ENCODE measurements around the gene DTNB.

Gene DTNB

DNA sequence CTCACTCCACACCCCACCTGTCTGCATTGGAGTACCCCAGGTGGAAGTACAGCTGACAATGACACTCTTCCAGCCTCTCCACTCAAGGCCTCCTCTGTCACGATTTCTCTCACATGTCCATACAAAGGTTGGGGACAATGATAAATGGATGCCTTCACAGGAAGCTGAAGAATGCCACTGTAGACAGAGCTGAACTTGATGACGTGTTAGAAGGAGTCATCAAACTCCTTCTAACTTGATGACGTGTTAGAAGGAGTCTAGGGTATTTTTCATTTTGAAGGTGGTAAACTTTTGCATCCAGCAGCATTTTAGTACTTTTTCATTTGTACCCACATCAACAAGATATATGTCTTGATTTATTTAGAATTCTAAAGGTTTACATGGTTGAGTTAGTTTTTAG lies 168.2 kb downstream of the DTNB start:
- no peaks in the 10 kb centered on the region for H3K4me1 Mint-ChIP-seq
- no peak overlapping the region for H3K27ac Mint-ChIP-seq
- no peaks in the 10 kb centered on the region for H3K9me3 Mint-ChIP-seq
- no peak for ATAC-seq
- peaks cover 6% of the 10 kb centered on the region for H3K36me3 Mint-ChIP-seq
- H3K27me3 Mint-ChIP-seq: no peaks in the 10 kb centered on the region
- no peak overlapping the region for H3K4me3 Mint-ChIP-seq

DNA sequence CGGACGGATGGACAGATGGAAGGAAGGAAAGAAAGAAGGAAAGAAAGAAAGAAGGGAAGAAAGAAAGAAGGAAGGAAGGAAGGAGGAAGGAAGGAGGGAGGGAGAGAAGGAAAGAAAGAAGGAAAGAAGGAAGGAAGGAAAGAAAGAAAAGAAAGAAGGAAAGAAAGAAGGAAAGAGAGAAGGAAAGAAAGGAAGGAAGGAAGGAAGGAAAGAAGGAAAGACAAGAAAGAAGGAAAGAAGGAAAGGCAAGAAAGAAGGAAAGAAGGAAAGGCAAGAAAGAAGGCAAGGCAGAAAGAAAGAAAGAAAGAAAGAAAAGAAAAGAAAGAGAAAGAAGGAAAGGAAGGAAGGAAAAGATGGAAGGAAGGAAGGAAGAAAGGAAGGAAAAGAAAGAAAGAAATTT lies 169.1 kb downstream of the DTNB start:
- Mint-ChIP-seq H3K36me3 (peaks cover 6% of the 10 kb centered on the region), H3K9me3 (no peaks in the 10 kb centered on the region), H3K27ac (no peak overlapping the region), H3K4me3 (no peak overlapping the region), H3K27me3 (no peaks in the 10 kb centered on the region), H3K4me1 (no peaks in the 10 kb centered on the region)
- ATAC-seq: no peak

DNA sequence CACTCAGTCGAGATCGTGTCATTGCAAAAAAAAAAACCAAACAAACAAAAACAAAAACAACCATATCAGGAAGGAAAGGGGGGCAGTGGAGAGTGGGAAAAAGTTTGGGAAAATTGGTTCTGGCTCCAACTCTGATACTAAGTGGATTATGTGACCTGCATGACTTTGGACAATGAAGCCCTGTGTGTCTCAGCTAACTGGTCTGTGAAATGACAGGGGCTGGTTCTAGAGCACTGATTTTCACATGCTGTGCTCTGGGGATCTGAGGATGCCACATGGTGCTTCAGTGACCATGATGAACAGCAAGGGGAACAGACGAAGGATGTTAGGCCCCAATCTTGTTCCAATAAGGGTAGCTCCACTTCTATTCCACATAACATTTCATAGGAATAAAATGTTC lies 174.2 kb downstream of the DTNB start:
- Mint-ChIP-seq H3K4me1 (peaks cover 16% of the 10 kb centered on the region), H3K9me3 (no peaks in the 10 kb centered on the region), H3K4me3 (no peak overlapping the region), H3K36me3 (peaks cover 5% of the 10 kb centered on the region), H3K27me3 (no peaks in the 10 kb centered on the region), H3K27ac (no peak overlapping the region)
- ATAC-seq: no peak

DNA sequence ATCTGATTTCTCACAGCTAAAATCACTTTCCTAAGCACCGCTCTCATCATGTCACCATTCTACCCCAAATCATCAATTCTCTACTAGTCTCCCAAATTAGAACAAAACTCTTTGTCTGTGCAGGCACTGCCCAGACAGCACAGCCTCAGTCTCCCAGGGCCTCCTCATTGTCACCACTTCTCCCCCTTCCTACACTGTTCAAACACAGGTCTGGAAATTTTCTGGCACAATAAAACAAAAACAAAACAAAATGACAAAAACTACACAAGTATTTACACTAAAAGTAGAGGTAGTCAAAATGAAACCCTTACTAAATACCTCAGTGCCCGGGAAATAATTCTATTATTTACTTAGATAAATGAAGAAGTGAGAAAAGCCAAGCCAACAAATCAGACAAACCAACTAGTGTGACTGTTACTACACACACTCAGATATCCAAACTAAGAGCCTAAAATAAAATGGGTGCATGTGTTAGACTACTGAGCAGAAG lies 175.4 kb downstream of the DTNB start:
- Mint-ChIP-seq H3K9me3 (no peaks in the 10 kb centered on the region), H3K4me1 (peaks cover 16% of the 10 kb centered on the region), H3K4me3 (peak overlapping the region; percentile 16), H3K27me3 (no peaks in the 10 kb centered on the region), H3K27ac (peak overlapping the region; percentile 72), H3K36me3 (peaks cover 5% of the 10 kb centered on the region)
- peak; percentile 75 for ATAC-seq

DNA sequence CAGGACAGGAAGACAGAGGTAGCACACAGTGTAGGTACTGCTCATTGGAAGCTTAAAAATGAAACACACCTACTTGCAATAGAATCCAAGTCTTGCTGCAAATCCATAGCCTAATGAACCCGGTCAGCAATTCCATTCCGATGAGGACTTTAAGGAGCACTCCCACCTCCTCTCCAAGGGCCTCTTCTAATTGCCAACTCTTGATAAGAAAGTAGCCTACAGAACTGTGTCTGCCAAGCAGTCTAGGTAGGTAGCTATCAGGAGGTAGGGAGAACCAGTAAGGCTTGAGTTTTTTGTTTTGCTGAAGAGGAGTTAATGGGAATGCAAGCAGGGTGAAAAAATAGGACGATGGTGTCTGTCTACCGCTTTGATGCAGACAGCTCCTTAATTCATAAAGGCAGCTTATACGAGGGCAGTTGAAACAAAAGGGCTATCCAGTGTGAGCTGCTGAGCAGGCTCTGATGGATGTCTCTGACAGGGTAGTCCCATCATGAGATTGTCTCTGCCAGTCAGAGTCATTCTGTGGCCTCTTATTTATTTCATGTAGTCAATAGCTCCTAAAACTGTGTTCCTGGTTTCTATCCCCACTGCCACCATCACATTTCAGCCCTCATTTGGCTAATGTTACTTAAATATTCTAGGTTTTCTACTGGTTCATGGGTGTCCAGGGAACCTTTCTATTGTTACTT lies 176.0 kb downstream of the DTNB start:
- no peak overlapping the region for H3K4me3 Mint-ChIP-seq

DNA sequence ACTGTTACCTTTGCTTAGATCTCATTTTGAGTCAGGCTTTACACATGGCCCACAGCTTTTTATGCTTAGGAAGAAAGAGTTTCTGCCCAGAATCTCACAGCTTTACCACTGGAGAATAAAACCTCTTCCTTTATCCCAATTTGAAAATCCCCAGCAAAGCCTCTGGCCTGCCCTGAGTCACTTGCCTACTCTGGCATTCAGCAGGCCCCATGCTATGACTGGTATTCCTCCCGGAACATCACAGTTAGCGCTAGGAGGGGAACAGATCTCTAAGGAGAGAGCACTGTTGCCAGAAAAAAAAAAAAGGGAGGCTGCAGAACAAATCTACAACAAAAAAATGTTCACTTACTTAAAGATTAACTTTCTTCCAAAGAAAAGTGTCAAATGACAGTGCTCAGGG lies 178.8 kb downstream of the DTNB start:
- ATAC-seq: no peak
- Mint-ChIP-seq H3K36me3 (peaks cover 5% of the 10 kb centered on the region), H3K27ac (no peak overlapping the region), H3K4me3 (no peak overlapping the region), H3K27me3 (no peaks in the 10 kb centered on the region), H3K9me3 (no peaks in the 10 kb centered on the region), H3K4me1 (peaks cover 16% of the 10 kb centered on the region)

More for the DNA sequence above, 176.0 kb downstream of the DTNB start:
- Mint-ChIP-seq H3K27me3 (no peaks in the 10 kb centered on the region), H3K36me3 (peaks cover 5% of the 10 kb centered on the region), H3K27ac (peak overlapping the region; percentile 72), H3K9me3 (no peaks in the 10 kb centered on the region), H3K4me1 (peaks cover 16% of the 10 kb centered on the region)
- no peak for ATAC-seq

DNA sequence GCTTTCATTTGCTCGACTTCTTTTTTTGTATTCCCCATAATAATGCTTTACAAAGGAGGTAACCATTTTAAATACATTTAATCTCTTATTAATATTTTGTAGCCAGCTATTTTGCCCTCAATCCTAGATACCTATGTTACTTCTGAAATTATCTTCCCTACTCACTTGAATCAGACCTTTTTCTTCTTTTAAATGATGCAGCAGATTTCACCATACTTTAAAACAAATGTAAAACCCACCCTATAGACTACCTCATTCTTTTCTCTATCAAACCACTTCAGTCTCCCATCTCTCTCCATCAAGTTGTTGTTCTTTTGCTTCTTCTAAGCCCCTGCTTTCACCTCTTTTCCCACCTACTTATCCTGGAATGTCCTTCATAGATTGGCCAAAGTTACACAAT lies 180.2 kb downstream of the DTNB start:
- Mint-ChIP-seq H3K27ac (no peak overlapping the region), H3K4me1 (peaks cover 7% of the 10 kb centered on the region), H3K4me3 (no peak overlapping the region), H3K9me3 (no peaks in the 10 kb centered on the region), H3K27me3 (no peaks in the 10 kb centered on the region), H3K36me3 (peaks cover 6% of the 10 kb centered on the region)
- no peak for ATAC-seq

DNA sequence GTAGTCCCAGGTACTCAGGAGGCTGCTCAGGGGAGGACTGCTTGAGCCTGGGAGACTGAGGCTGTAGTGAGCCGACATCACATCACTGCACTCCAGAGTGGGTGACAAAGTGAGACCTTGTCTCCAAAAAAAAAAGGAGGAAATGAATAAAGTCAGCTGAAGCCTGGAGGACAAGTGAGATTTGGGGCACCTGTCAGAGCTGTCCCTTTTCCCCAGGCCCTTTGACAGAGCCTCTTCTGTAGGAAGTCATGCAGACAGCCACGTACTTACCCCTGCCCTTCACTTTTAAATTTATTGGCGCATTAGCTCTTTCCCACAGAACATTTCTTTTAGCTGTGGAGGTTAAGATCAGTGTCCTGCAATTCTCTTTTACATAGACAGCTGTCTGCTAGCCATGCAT lies 180.7 kb downstream of the DTNB start:
- ATAC-seq: no peak
- H3K27ac Mint-ChIP-seq: no peak overlapping the region
- no peaks in the 10 kb centered on the region for H3K9me3 Mint-ChIP-seq
- peaks cover 8% of the 10 kb centered on the region for H3K36me3 Mint-ChIP-seq
- H3K4me1 Mint-ChIP-seq: peaks cover 2% of the 10 kb centered on the region
- no peak overlapping the region for H3K4me3 Mint-ChIP-seq
- H3K27me3 Mint-ChIP-seq: no peaks in the 10 kb centered on the region

DNA sequence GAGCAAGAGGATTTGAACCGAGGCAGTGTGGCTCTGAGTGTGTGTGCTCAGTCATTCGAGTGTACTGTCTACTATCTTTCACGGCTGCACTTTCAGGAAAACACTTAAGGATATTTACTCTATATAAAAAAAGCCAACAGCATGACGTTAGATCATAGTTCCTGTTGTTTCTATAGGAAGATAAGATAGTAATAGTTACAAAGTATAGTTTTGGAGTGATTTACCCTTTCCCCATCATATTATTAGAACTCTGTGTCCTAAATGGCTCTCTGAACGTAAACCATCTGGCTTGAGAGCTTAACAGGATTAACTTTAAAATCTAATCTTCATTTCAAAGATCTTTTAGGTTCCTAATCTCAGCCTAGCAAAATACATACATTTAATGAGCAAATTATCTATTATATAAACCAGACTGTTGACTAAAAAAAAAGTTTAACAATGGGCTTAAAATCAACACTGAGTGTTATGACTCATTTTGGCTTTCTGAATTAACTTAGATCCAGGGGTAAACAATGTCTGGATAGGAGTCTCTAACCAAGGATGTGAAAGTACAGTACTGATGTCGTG lies 181.3 kb downstream of the DTNB start:
- H3K4me3 Mint-ChIP-seq: no peak overlapping the region

DNA sequence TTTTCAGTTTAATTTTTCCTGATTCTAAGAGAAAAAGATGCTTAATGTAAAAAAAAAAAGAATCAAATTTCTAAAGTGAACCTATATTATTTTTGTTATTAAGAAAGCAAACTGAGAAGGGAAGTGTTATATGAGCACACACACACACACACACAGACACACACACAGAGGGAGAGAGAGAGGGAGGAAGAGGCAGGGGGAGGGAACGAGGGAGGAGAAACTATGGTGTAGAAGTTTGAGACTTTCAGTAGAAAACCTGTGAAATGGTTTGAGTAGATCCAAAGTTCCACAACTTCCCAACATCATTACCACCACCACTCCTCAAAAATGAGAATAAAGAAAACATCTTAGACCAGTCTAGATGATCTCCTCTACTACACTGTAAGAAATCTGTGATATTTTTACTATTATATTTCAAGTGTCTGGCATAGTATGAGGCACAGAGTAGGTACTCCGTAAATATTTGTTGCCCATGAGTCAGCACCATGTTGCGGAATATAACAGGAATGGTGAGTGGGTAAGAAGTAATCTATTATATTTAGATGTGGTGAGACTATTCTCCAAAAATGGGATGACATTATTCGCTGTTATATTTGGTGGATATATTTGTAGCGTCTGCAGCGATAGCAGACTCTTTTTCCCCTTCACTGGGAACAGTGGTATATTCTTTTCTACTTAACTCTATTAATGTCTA lies 182.2 kb downstream of the DTNB start:
- ATAC-seq: no peak
- Mint-ChIP-seq H3K27ac (no peak overlapping the region), H3K4me3 (no peak overlapping the region), H3K9me3 (no peaks in the 10 kb centered on the region), H3K4me1 (no peaks in the 10 kb centered on the region), H3K36me3 (peaks cover 13% of the 10 kb centered on the region), H3K27me3 (no peaks in the 10 kb centered on the region)

More for the DNA sequence above, 181.3 kb downstream of the DTNB start:
- no peak for ATAC-seq
- Mint-ChIP-seq H3K27ac (no peak overlapping the region), H3K4me1 (no peaks in the 10 kb centered on the region), H3K9me3 (no peaks in the 10 kb centered on the region), H3K36me3 (peaks cover 13% of the 10 kb centered on the region), H3K27me3 (no peaks in the 10 kb centered on the region)

DNA sequence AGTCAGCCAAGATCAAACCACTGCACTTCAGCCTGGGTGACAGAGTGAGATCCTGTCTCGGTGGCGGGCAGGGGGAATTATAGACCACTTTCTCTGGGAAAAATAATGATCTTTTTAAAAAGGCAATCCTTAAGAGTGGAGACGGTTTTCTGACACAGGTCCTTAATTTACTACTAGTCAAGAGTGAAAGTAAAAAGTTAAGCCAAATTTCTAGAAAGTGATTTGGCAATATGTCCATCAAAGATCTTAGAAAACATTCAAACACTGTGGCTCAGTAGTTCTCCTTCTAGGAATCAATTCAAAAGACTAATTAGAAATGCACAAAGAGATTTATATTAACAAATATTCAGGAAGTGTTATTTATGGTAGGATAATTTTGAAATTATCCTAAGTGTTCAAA lies 183.2 kb downstream of the DTNB start:
- Mint-ChIP-seq H3K27ac (peak overlapping the region; percentile 53), H3K27me3 (no peaks in the 10 kb centered on the region), H3K4me1 (no peaks in the 10 kb centered on the region), H3K9me3 (no peaks in the 10 kb centered on the region), H3K36me3 (peaks cover 13% of the 10 kb centered on the region), H3K4me3 (no peak overlapping the region)
- ATAC-seq: no peak

DNA sequence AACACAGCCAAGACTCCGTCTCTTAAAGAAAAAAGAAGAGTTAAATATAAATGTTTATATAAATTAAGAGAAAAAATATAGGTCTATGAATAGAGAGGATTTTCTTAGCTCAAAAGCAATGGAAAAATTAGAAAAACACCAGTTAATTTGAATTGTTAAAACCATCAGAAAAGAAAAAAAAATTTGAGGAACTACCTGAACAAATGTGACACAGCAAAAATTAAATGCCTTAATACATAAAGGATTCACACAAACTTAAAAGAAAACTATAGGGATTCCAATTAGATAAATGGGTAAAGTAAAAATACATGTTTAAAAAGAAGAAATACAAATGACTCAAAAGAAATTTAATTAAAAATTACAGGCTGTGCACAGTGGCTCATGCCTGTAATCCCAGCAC lies 183.7 kb downstream of the DTNB start:
- no peak for ATAC-seq
- peaks cover under 1% of the 10 kb centered on the region for H3K4me1 Mint-ChIP-seq
- H3K27ac Mint-ChIP-seq: peak overlapping the region; percentile 53
- H3K4me3 Mint-ChIP-seq: no peak overlapping the region
- no peaks in the 10 kb centered on the region for H3K27me3 Mint-ChIP-seq
- peaks cover 13% of the 10 kb centered on the region for H3K36me3 Mint-ChIP-seq
- H3K9me3 Mint-ChIP-seq: no peaks in the 10 kb centered on the region

DNA sequence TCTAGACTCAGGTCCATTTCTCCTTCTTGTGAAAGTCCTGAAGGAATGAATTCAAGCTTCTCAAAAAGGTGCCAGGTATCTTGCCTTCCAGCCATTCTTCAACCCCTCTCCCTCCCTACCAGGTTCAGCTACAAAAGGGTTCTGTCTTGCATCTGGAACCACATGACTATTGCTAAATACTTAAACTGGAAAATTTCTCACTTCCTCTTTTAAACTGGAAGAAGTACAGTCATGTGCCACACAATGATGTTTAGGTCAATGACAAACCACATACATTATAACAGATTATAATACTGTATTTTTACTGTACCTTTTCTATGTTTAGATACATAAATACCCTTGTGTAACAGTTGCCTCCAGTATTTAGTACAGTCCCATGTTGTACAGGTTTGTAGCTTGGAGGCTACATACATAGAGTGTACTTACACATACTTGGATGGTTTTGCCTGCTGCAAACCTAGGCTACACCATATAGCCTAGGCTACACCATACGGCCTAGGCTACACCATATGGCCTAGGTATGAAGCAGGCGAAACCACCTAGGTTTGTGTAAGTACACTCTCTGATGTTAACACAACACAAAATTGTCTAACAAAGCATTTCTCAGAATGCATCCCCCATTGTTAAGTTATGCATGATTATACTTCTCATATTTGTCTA lies 189.6 kb downstream of the DTNB start:
- H3K4me1 Mint-ChIP-seq: peaks cover 30% of the 10 kb centered on the region
- H3K27ac Mint-ChIP-seq: peak overlapping the region; percentile 94
- peak overlapping the region; percentile 36 for H3K4me3 Mint-ChIP-seq
- ATAC-seq: peak; percentile 79
- peaks cover 21% of the 10 kb centered on the region for H3K36me3 Mint-ChIP-seq
- H3K9me3 Mint-ChIP-seq: no peaks in the 10 kb centered on the region
- H3K27me3 Mint-ChIP-seq: no peaks in the 10 kb centered on the region

DNA sequence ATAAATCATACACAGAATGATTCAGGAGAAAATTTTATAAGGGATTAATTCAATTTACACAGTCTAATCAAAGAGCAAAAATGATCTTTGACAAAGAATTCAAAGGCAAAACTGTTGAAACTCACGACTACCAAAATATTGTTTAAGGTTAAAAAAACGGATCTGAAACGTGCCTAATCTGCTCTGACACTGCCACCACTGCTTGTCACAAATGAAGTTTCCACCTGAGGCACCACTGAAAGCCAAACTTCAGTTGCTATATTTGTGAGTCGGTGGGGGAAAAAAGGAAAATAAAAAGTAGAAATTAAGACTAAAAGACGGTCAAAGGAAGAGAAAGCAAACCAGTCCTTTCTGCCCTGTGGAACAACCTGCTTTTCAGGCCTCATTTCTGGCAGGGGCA lies 191.0 kb downstream of the DTNB start:
- ATAC-seq: peak; percentile 68
- Mint-ChIP-seq H3K36me3 (peaks cover 19% of the 10 kb centered on the region), H3K4me1 (peaks cover 30% of the 10 kb centered on the region), H3K27ac (peak overlapping the region; percentile 94), H3K9me3 (no peaks in the 10 kb centered on the region), H3K4me3 (peak overlapping the region; percentile 10), H3K27me3 (no peaks in the 10 kb centered on the region)
